NCI-H526 treated with DMSO at 0.1 percent for 48 hours (cell line): Measurements from ENCODE around the gene ARHGAP36.

Experiments used
- DNase-seq: peaks from one replicate; lab custom pipeline; 2025; lab: John Stamatoyannopoulos, UW

The ARHGAP36 gene

GRCh38 chrX:131072871-131073571 is 14.9 kb downstream of the ARHGAP36 start:
- DNase-seq: no peak

GRCh38 chrX:131073607-131074006 is 15.5 kb downstream of the ARHGAP36 start:
- DNase-seq: no peak

GRCh38 chrX:131081772-131082740 is 23.9 kb downstream of the ARHGAP36 start:
- no peak for DNase-seq

GRCh38 chrX:131083510-131084142 is 25.5 kb downstream of the ARHGAP36 start:
- no peak for DNase-seq

- no peak for DNase-seq
These were observed 26.0 kb downstream of the ARHGAP36 start for GRCh38 chrX:131084145-131084544.

GRCh38 chrX:131136776-131137175 is 78.6 kb downstream of the ARHGAP36 start:
- DNase-seq: no peak

GRCh38 chrX:131139072-131139471 is 80.9 kb downstream of the ARHGAP36 start:
- no peak for DNase-seq
